Right atrium auricular region (tissue), 2 donors: ENCODE results near the gene HYCC1. TPM values are rescaled to one million over a fixed set of nuclear protein-coding genes. Genes with fewer than 3 reads are reported as not detected.

Experiments
- DNase-seq: peaks from one replicate; pipeline ENCODE4 v3.0.0-alpha.2; 2019; ENCODE audit warnings: low spot score
- H3K27ac ChIP-seq, 2 donors: fragments of 200-600 bp; sonication (generic); 1 replicate in 1 of 2; 2 replicates in 1 of 2; pipeline ENCODE4 v1.5.1; 2016 to 2019
- H3K27me3 ChIP-seq, 2 donors: fragments of 200-600 bp; sonication (generic); one replicate each; pipeline versions ENCODE4 v1.5.1 to v1.6.0; 2017 to 2019
- H3K36me3 ChIP-seq: fragments of 200-600 bp; sonication (generic); one replicate; pipeline ENCODE4 v1.5.1; 2016
- H3K4me1 ChIP-seq, 2 donors: fragments of 200-600 bp; sonication (generic); one replicate each; pipeline versions ENCODE4 v1.5.1 to v1.6.0; 2017 to 2019
- H3K4me3 ChIP-seq, 2 donors: fragments of 200-600 bp; sonication (generic); 1 replicate in 1 of 2; 2 replicates in 1 of 2; pipeline ENCODE4 v1.5.1; 2017 to 2019; ENCODE audit warnings: mild to moderate bottlenecking in 1 of 2, moderate library complexity in 1 of 2
- H3K9me3 ChIP-seq, 2 donors: fragments of 200-600 bp; sonication (generic); one replicate each; pipeline ENCODE4 v1.5.1; 2019
- CTCF ChIP-seq, 2 donors: fragments of 200-600 bp; sonication (generic); IDR thresholded peaks; one replicate each; pipeline ENCODE4 v1.5.1; 2019; ENCODE audit warnings: antibody characterized with exemption in 2 of 2
- total RNA-seq, 2 donors: library from RNA; depleted of rRNA; stranded (reverse); fragments of >200 nt; gene quantifications; one replicate each; pipeline ENCODE4 v1.1.0, GENCODE V29; 2016

Gene HYCC1
- total RNA-seq, 2 donors from 2014 or later = 26.1 to 40.8 TPM

DNA sequence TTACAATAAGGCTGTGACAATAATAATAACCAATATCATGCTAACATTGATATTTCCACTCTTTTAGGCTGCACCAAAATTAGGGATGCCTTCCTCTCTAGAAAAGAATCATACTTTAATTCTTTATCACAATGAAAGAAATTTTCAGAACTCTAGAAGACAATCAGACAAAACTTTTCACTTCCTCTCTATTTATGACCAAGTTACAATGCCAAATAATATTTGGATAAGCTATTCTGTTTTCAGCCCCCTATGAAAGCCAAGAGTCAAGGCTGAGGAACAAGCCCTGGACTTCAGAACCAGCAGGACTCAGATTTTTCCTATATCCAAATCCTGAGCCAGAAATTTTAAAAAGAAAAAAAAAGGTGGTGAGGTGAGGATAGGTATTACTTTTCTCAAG is 4.6 kb downstream of the HYCC1 start:
- Histone ChIP-seq H3K4me3 (no peak overlapping the region), H3K36me3 (no peaks in the 10 kb centered on the region), H3K27me3 (no peaks in the 10 kb centered on the region), H3K27ac (peak overlapping the region in 1 of 2 donors; percentile 35), H3K9me3 (no peaks in the 10 kb centered on the region), H3K4me1 (peaks cover 0 to 45% of the 10 kb centered on the region in 2 donors)
- TF ChIP-seq CTCF (IDR thresholded peaks at IDR 0.05) = no peak
- no peak for DNase-seq

GRCh38 chr7:23004247-23004520 is 9.7 kb downstream of the HYCC1 start:
- Histone ChIP-seq H3K4me1 (peaks cover 0 to 26% of the 10 kb centered on the region in 2 donors), H3K27me3 (no peaks in the 10 kb centered on the region), H3K9me3 (no peaks in the 10 kb centered on the region), H3K27ac (peak overlapping the region in 1 of 2 donors; percentile 49), H3K36me3 (no peaks in the 10 kb centered on the region), H3K4me3 (no peak overlapping the region)
- TF ChIP-seq CTCF (IDR thresholded peaks at IDR 0.05) = no peak
- no peak for DNase-seq

DNA sequence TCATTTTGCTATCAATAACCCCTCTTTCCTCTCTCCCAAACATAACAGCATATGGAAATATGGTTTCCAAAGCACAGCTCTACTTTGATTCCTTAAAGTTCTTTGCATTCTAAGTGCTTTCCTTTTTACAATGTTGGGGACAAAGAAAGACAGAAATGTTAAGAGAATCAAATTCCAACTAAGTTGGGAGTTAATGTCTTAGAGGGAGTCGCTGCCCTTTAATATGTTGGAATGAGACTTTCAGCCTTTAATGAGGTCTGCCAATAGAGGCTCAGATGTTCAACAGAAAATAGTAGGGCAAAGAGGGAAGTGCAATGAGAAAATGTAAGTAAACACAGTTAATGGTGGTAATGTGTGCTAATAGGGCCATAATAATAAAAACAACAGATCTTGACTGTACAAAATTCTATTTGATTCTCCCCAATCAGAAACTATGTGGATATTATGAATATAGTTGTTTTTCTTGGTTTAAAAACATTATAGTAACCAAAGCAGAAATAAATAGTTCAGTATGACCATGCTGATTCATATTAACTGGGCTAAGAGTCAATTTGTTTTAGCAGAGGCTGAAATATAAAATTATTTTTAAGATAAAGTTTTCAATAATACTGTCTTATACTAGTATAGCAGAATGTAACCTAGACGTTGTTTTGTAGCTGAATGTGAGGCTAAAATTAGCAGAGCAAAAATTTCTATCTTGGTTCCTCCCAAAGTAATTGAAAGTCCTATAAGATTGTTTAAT is 10.3 kb downstream of the HYCC1 start:
- Histone ChIP-seq H3K27ac (peak overlapping the region in 1 of 2 donors; percentile 49), H3K36me3 (no peaks in the 10 kb centered on the region), H3K27me3 (no peaks in the 10 kb centered on the region), H3K4me3 (no peak overlapping the region), H3K4me1 (peaks cover 0 to 21% of the 10 kb centered on the region in 2 donors), H3K9me3 (no peaks in the 10 kb centered on the region)
- no peak for DNase-seq
- no peak for TF ChIP-seq CTCF (IDR thresholded peaks at IDR 0.05)

- Histone ChIP-seq H3K36me3 (no peaks in the 10 kb centered on the region), H3K4me1 (peaks cover 0 to 20% of the 10 kb centered on the region in 2 donors), H3K9me3 (no peaks in the 10 kb centered on the region), H3K27me3 (no peaks in the 10 kb centered on the region), H3K27ac (no peak overlapping the region), H3K4me3 (no peak overlapping the region)
- DNase-seq = no peak
- no peak for TF ChIP-seq CTCF (IDR thresholded peaks at IDR 0.05)
These were observed 11.2 kb downstream of the HYCC1 start for GRCh38 chr7:23002698-23003097.

- H3K36me3 ChIP-seq = no peaks in the 10 kb centered on the region
- no peaks in the 10 kb centered on the region for H3K27me3 ChIP-seq
- TF ChIP-seq CTCF (IDR thresholded peaks at IDR 0.05) = no peak
- no peak overlapping the region for H3K27ac ChIP-seq
- no peak overlapping the region for H3K4me3 ChIP-seq
- no peaks in the 10 kb centered on the region for H3K9me3 ChIP-seq
- DNase-seq = no peak
- H3K4me1 ChIP-seq = peaks cover 0 to 20% of the 10 kb centered on the region in 2 donors
These were observed 12.3 kb downstream of the HYCC1 start for GRCh38 chr7:23001610-23002009.
